ENCODE results near the gene QKI.

DNA sequence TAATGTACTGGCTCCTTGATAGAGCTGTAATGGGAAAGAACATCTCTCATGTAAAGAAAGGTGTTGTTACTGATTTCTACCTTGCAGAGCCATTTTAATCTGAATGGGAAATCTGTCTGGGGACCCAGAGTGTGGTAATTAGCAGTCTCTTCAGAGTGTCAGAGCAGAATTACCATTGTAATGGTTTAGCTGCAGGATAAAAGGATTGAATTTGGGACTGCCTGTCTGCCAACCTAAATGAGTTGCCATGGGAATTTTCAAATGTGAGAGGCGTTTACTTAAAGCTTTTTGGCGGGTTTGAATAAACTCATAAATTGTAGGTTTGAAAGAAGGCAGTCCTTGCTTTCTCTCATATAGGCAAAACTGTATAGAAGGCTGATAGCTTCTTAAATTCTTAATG lies 128.8 kb downstream of the QKI start:
- TF ChIP-seq POU2F2 (IDR thresholded peaks at IDR 0.05; ENCODE audit: low read depth, low read length) (no peak), POLR2AphosphoS5 (IDR thresholded peaks at IDR 0.05; ENCODE audit: low read depth, low read length) (no peak), POLR2A (IDR thresholded peaks at IDR 0.05; ENCODE audit: low read depth, low read length) (no peak), TAF1 (IDR thresholded peaks at IDR 0.05; ENCODE audit: low read depth, low read length) (no peak)

Measured in GM12891 (cell line).